RKO (cell line): ENCODE data around the gene PTGS1.
A peak's percentile ranks its signal among the peaks of the same experiment; 100 is the strongest.
"Not testable (repeated sequence)": the region's sequence is repeated elsewhere in the genome, so short reads cannot be mapped to it uniquely, and the experiment has no call there.

Experiments
- DNase-seq: peaks from one replicate; pipeline ENCODE4 v3.0.0-alpha.2; 2016; ENCODE audit warnings: low spot score

PTGS1 gene

DNA sequence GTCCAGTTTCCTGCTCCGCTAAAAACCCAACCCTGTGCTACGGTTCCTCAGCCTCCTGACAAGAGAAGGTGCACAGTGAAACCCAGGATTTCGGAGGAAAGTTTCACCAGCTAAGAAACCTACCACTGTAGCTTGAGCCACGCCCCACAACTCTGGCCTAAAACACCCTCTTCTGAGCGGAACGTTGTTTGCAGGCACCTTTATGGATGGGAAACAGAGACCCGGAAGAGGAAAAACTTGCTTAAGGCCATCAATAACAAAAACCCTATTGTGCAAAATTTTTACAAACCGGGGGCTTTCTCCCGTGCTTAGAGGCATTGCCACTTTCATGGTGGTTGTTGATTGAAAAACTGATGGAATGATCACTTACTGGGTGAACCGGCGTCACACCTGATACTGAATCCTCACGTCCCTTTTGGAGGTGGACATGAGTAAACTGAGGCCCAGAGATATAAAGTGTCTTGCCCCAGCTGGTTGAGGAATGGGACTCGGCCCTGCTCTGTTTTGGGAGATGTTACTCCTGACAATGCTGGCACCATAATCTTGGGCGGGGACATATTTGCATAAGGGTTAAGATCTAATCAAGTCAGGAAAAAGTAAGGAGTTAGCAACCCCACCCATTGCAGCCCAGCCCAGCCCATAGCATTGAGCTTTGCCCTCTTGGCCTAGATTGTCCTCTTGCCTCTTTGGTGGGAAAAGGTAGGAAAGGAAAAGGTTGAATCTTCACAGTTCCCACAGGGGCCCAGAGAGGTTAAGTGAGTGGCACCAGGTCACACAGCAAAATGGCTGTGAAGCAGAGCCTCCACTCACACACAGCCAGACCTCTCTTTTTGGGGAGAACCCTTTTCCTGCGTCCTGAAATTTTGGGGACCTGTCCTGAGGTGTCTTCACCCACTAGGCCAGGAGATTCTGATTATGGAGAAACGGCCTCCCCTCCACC lies 23.2 kb upstream of the PTGS1 start:
- peak; percentile 73 for DNase-seq

DNA sequence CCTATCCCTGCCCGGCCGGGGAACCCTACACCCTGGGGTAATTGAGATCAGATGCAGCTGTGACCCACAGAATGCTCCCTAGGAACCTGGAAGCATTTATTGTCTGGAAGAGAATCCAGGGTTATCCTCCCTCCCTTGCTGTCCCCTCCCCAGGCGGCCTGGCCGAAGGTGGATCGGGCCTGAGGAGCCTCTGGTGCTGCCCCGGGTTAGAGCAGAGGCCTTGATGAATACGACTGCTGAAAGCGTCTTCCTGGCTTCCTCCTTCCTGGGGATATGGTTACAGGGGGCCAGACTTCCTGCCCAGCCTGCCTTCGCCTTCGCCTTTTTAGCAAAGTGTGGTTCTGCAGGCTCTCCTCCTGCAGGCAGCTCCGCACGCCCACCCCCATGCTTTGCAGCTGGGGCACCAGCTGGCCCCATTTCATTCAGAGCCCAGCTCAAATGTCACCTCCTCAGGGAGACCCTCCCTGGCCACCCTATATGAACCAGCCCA lies 22.5 kb upstream of the PTGS1 start:
- DNase-seq: no peak

DNA sequence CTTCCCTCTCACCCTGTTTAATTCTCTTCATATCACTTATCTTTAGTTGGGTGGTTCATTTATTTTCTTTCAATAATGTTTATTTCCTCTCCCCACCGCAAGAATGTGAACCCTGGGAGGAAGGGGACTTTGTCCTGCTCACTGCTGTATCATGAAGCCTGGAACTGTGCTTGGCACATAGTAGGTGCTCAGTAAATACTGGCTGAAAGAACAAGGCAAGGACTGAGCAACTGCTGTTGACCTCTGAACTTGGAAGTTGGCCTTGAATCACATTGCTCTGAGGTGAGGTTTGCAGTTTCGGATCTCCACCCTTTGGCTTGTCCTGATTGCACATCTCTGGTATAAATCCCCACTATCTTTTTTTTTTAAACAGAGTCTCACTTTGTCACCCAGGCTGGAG lies 22.0 kb upstream of the PTGS1 start:
- DNase-seq: no peak

DNA sequence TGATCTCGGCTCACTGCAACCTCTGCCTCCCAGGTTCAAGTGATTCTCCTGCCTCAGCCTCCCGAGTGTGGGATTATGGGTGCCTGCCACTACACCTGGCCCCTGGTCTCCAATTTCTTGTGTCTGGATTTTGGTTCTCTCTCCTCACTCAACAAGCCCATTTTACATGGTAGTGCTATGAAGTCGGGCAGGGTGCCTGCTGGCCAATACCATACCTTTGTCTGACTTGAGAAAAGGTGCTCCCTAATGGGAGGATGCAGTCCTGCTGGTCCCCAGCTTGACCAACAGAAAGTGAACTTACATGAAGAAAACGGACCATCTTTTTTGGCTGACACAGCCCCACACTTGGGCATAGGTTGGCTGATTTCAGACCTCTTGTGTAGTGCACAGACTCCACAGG lies 21.6 kb upstream of the PTGS1 start:
- DNase-seq: no peak

DNA sequence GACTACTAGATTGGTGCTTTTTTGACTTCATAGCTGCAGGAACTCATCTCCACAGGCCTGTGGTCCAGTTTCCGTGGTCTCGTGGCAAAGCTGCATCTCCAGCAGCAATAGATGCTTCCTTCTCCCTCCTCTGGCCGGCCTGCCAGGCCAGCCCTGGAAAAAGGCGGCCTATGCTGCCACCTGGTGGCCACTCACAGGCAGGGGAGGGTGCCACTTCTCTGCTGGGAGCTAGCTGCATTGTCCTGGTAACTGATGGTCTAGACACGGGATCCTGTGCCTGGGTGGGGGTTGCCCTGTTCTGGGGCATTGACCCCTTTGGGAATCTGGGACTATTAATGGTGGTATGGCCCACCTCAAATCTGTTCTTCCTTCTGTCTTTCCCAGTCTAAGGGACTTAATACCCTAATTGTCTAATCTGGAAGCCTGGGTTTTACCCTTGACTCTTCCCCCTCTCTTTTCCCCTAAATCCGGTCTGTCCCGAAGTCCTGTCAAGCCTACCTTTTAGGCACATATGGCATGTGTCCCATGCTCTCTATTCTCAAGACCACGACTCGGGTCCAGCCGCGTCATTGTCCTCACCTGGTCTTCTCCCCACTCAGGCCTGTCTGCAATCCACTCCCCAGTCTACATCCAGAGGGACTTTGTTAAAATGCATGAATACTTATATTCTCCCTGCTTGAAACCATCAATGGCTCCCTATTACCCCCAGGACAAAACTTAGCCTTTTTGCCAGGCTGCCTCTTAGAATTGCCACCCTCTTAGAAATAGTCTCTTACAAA lies 20.1 kb upstream of the PTGS1 start:
- peak; percentile 82 for DNase-seq

DNA sequence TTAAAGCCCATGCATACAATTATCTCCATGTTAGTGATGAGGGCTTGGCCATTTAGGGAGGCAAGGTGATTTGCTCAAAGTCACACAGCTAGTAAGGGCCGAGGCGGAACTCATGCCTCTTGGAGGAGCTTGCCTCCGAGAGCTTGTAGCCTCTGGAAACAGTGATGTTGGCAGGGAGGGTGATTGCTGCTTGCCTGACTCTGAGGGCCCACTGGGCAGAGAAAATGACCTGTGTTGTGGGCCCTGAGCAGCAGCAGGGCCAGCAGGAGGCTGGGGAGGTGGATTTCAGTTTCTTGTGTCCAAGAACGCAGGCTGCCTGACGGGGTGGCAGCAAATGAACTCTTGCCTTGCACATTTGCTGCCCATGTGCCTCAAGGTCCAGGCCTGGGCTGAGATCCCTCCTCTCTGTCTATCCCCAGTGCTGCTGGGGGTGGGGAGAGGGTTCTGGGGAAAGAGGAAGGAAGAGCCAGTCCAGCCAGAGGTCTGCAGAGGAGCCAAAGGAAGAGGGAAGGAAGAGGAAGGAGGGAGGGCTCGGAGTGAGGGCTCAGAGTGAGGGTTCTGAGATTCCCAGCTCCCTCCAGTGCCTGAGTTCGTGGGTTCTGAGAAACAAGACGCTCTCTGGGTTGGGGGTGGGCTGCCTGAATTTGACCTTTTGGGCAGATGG lies 16.2 kb upstream of the PTGS1 start:
- no peak for DNase-seq

DNA sequence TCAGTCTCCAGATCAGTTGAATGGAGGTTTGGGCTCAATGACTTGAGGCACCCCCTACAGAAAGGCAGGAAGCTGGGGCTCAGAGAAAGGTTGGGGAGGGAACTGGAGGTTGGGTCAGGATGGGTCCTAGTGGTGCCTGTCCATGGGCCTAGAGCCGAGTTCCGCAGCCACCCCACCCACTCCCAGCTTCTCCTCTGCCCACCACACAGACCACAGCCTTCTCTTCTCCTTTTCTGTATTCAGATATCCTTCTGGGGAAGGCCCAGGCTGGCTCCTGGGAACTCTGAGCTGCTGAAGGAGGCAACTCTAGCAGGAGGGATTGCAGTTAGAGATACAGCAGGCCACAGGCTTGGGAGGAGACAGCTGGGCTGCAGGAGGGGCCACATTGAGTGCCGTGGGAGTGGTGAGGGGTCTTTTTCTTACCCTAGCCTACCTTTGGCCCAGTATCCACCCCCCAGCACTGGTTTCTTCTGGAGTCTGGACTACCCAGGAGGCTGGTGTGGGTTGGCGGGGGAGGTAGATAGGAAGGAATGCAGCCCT lies 15.4 kb upstream of the PTGS1 start:
- no peak for DNase-seq

DNA sequence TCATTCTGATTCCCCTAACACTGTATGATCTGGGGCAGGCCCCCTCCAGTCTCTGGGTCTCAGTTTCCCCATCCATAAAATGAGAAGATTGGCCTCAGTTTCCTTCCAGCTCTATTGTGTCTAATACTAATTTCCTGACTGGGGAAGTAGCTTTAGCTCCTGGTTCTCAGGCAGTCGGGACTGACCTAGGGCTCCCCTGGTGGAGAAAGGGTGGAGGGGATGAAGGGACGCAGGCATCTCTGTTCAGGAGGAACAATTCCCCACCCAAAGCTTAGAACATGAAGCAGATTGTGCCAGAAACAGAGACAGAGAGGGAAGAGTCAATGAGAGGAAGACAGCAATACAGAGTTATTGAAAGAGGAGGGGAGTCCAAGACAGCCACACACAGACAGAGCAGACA lies 14.2 kb upstream of the PTGS1 start:
- DNase-seq: peak; percentile 26

DNA sequence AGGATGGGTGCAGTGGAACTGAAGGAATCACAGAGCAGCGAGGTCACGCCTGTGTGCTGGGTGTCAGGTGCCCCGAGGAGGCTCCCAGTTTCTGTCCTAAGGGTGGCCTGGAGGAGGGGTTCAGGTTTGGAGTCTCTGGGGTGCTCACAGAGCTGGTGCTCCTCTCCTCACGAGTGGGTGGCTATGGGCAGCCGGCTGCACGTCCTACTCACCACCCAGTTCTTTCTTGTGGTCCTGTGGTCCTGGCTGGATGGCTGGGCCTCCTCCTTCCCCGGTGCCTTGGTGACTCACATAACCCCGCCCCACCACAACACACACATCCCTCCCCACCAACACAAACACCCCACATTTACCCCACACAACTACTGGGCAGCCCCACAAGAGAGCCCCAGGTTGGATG lies 9.9 kb upstream of the PTGS1 start:
- DNase-seq: no peak

DNA sequence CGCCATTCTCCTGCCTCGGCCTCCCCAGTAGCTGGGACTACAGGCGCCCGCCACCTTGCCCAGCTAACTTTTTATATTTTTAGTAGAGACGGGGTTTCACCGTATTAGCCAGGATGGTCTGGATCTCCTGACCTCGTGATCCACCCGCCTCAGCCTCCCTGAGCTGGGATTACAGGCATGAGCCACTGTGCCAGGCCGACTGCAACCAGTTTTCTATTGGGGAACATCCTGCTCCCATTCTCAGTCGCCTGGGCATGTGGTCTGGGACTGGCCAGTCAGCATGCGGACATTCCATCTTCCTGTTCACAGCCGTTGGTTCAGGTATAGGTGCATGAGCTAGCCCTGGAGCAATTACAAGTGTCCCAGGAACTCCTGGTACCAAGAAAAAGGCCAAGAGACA lies 7.7 kb upstream of the PTGS1 start:
- DNase-seq: not testable (repeated sequence)

DNA sequence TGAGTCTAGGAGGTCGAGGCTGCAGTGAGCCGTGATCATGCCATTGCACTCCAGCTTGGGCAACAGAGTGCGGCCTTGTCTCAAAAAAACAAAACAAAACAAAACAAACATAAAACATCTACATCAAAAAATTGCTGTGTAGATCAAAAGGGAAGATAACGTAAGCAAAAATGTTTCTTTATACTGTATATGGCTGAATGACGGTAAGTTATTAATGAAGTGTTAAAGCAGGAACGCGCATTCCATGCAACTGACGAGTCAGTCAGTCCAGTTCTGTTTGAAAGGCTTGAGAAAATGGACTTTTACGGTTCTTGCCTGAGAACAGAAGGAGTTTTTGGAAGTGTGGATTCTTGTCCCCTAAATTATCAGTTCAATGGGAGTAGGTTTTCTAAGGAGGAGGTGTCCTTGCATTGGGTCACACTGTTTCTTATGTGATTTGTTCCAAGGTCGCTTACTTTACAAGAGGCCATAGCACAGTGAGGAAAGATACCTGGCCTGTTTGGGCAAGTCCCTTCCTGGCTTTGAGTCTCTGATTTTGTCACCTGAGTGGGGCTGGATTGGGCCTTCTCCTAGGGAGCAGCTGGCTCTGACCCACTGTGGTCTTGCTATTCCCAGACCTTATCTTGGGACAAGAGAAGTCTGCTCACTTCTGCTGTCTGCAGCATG lies 6.6 kb upstream of the PTGS1 start:
- no peak for DNase-seq

DNA sequence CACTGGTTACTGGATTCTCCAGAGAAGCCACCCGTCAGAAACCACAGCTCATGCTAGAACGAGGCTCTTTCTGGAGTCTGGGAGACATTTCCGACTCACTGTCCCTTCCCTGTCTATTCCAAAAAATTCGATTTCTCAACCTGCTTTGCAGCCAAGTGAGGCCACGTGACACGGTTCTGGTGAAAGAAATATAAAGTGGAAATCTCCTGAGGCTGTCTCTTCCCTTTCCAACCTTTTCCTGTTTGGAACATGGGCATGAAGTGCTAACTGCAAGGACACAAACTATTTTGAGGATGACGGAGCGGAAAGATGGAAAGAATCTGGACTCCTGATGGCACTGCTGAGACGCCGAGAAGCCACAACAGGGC lies 6.1 kb upstream of the PTGS1 start:
- DNase-seq: no peak

DNA sequence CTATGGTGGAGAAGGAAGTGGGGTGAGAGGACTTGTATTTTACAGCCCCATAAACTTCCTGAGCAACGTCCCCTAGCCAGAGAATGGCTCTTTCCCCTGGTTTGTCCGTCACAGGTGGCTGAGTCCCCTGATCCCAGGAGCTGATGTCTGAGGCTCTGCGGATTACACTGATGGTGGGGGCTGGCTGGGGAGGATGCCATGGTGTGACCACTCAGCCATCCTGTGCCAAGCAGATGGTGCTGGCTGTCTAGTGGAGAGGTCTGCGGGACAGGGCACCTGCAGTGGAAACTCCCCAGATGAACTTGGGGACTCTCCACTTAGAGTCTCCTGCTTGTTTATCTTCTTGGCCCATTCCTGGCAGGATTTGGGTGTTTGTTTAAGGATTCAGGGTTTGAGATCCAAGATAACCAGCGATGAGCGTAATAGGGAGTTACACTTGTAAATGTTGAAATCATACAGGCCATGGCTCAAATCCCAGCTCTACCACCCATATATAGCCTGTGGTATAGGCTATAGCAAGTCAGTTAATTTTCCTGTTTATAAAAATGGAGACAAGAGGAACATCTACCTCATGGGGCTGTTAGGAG lies 4.7 kb upstream of the PTGS1 start:
- no peak for DNase-seq

DNA sequence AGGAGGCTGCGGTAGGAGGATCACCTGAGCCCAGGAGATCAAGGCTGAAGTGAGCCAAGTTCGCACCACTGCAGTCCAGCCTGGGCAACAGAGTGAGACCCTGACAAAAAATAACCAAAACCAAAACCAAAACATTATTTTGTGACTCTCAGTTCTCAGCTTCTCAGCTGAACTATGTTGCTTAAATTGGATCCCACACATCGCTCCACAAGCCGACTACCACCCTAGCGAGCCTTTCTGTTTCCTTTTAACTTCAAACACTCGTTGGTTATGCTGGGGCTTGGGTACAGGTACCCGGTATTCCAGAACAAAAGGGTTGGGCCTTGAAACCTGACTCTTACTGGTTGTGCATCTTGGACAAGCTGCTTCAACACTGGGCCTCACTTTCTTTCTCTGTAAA lies 3.8 kb upstream of the PTGS1 start:
- no peak for DNase-seq

DNA sequence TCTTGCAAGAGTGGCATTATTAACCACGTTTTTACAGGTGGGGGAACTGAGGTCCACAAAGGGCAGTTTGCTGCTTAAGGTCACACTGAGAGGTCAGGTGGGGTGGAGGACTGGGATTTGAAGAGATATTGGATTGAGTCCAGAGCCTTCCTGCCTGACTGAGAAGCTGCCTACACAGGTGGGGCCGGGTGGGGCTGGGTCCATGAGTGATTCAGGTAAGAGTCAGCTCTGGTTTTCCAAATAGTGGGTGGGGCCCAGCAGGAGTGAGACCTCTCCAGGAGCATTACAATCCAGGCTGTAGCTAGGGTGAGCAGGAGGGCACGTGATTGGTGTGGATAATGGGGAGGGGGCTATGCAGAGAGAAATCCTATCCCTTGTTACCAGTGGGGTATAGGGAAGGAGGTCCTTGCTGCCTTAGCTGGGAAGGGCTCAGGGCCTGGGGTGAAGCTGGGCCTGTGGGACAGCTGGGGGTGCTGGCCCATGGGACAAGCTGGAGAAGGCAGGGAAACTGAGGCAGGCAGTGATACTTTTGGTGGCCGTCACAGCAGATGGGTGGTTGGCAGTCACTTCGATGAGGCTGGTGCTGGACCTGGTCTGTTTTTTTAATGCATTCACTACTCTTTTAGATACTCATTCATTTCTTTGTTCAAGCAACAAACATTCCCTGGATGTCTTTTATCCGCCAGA lies 2.9 kb upstream of the PTGS1 start:
- no peak for DNase-seq

DNA sequence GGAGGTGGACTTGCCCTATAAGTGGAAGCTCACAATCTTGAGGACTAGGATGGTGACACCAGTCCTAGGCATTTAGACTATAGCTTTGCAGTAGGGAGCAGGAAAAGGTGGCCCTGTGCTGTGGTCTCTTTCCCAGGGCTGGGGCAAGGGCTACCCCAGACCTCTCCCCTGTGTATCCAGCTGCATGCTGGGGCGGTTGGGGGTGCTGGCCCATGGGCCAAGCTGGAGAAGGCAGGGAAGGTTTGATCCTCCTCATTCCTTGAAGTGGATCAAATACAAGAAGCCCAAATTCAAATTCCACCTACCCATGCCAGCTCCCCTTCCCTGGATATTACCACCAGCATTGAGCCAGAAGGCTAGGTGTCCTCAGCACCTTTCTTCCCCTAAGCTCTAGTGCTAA lies 2.2 kb upstream of the PTGS1 start:
- DNase-seq: no peak

DNA sequence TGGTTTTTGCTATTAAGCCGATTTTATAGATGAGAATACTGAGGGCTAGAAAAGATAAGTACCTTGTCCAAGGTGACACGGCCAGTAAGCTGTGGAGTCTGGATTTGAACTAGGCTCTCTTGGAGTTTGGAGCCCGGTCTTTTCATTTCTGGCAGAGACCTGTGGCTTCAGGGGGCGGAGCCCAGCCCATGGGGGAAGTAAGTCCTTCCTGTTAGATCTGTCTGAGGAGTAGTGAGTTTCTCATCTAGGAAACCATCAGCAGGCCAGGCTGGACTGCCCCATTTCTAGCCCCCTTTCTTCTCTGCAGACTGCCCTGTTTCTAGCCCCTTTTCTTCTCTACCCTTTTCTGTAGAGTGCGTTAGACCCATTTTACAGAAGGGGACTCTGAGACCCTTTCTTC lies 521 bp upstream of the PTGS1 start:
- no peak for DNase-seq

DNA sequence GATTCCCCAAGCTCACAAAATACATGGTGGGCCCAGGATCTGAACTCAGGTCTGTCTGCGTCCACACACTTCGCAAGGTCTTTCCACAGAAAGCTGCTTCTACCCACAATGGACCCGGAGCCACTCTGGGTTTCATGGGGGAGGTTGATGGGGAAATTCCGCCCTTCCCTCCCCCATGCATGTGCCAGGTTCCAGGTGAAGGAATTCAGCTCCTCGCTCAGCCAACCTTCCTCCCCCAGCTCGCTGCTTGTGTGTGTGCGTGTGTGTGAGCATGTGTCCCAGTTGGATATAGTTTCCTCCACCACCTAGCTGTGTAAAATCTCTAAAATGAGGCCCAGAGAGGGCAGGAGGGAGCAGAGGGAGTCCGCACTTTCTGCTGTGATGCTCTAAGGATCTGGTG lies 1.0 kb downstream of the PTGS1 start:
- DNase-seq: no peak

DNA sequence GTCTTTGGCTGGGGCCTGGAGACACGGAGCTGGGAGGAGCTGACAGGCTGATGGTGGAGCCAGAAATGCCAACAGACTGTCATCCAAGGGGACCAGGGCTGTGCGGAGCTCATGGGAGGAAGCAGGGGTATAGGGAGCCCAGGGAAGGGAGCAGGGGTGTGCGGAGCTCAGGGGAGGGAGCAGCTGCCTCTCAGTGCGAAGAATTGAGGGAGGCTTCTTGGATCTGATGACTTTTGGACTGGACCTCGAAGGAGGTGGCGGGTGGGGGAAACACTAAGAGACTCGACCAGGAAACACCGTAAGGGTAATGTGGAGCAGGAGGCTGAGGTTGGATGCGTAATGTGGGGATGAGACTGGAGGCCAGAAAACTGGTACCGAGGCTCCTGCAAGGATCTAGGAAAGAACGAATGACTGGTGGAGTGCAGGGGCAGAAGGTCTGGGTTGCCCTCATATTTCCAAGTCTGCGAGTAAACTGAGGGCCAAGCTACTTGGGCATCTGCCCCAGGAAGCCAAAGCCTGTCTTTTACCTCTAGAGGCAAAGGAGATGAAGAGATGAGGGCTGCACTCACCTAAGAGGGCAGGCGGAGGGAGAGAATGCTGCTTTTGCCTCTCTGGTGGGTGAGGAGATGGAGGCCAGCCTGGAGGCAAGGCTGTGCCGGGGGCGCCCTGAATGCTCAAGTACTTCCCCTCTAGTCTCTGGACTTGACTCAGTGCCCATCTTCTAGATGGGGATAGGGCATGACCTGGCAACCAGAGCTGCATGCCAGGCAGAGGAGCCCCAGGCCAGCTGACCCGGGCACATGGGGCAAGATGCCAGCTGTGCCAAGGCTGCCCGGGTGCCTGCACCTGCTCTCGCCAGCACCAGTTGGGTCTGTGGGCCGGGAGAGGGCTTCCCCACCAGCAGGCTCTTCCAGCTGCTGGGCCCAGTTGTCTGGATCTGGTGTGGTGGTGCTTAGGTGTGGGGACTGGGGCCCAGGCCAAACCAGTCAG lies 2.3 kb downstream of the PTGS1 start:
- DNase-seq: no peak
